ENCODE measurements around the gene CDK10.

CDK10 gene

GRCh38 chr16:89737341-89738071 is 51.0 kb downstream of the CDK10 start:
- TF ChIP-seq CTCF (IDR thresholded peaks at IDR 0.05; ENCODE audit: low read depth, low read length, missing control alignments): no peak
- H3K4me3 ChIP-seq (ENCODE audit: low read depth, low read length): no peak overlapping the region
- no peak for DNase-seq (ENCODE audit: low read depth)

GRCh38 chr16:89738072-89738377 is 51.5 kb downstream of the CDK10 start:
- TF ChIP-seq CTCF (IDR thresholded peaks at IDR 0.05; ENCODE audit: low read depth, low read length, missing control alignments): no peak
- no peak for DNase-seq (ENCODE audit: low read depth)
- no peak overlapping the region for H3K4me3 ChIP-seq (ENCODE audit: low read depth, low read length)

GRCh38 chr16:89738538-89739317 is 52.2 kb downstream of the CDK10 start:
- TF ChIP-seq CTCF (IDR thresholded peaks at IDR 0.05; ENCODE audit: low read depth, low read length, missing control alignments): no peak
- no peak for DNase-seq (ENCODE audit: low read depth)
- no peak overlapping the region for H3K4me3 ChIP-seq (ENCODE audit: low read depth, low read length)

- TF ChIP-seq CTCF (IDR thresholded peaks at IDR 0.05; ENCODE audit: low read depth, low read length, missing control alignments): no peak
- no peak for DNase-seq (ENCODE audit: low read depth)
- H3K4me3 ChIP-seq (ENCODE audit: low read depth, low read length): no peak overlapping the region
Observed at GRCh38 chr16:89739383-89739782, 52.9 kb downstream of the CDK10 start.

GRCh38 chr16:89741342-89742014 is 55.0 kb downstream of the CDK10 start:
- no peak overlapping the region for H3K4me3 ChIP-seq (ENCODE audit: low read depth, low read length)
- no peak for DNase-seq (ENCODE audit: low read depth)
- TF ChIP-seq CTCF (IDR thresholded peaks at IDR 0.05; ENCODE audit: low read depth, low read length, missing control alignments): no peak

- DNase-seq (ENCODE audit: low read depth): no peak
- TF ChIP-seq CTCF (IDR thresholded peaks at IDR 0.05; ENCODE audit: low read depth, low read length, missing control alignments): no peak
- H3K4me3 ChIP-seq (ENCODE audit: low read depth, low read length): no peak overlapping the region
Observed at GRCh38 chr16:89742948-89743347, 56.5 kb downstream of the CDK10 start.

Measured in GM12864 (cell line).